Rectal smooth muscle tissue (tissue), 1 donor: Measurements from ENCODE around the gene TRPM2.

Experiments used
- H3K27ac ChIP-seq: one replicate; pipeline ENCODE4 v1.7.0; 2013; ENCODE audit warnings: low read depth, low read length, inconsistent platforms
- H3K27me3 ChIP-seq: one replicate; pipeline ENCODE4 v1.7.0; 2013; ENCODE audit warnings: low read length; ENCODE audit not compliant: control insufficient read depth, insufficient read depth
- H3K36me3 ChIP-seq: one replicate; pipeline ENCODE4 v1.7.0; 2013; ENCODE audit warnings: low read length; ENCODE audit not compliant: control insufficient read depth, insufficient read depth
- H3K4me1 ChIP-seq: one replicate; pipeline ENCODE4 v1.7.0; 2013; ENCODE audit warnings: low read length; ENCODE audit not compliant: control insufficient read depth, insufficient read depth
- H3K4me3 ChIP-seq: one replicate; pipeline ENCODE4 v1.7.0; 2013; ENCODE audit warnings: low read length
- H3K9ac ChIP-seq: one replicate; pipeline ENCODE4 v1.7.0; 2013; ENCODE audit warnings: low read length

TRPM2 gene

DNA sequence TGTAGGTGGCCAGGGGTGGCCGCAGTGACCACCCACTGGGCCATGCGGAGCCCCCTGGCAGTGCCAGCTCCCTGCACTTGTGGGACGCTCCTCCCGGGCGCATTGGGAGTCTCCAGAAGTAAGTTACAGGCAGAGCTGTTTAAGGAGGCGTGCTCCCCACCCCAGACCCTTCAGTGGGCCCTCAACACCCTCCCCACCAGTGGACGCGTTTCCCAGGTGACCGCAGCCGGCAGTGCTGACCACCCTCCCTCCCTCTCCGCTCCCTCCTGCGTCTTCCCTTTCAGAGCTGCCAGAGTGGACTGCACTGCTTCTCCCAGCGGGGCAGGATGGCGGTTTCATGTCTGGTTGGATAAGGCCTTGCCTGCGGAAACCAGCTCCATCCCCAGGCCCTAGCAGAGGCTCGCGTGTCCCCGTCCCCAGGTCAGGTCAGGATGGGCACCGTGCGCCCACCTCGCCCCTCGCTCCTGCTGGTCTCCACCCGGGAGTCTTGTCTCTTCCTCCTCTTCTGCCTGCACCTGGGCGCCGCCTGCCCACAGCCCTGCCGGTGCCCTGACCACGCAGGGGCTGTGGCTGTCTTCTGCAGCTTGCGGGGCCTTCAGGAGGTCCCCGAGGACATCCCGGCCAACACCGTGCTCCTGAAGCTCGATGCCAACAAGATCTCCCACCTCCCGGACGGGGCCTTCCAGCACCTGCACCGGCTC is 102.9 kb downstream of the TRPM2 start:
- Histone ChIP-seq H3K9ac (no peak overlapping the region), H3K27ac (no peak overlapping the region), H3K4me3 (peak overlapping the region; percentile 70), H3K36me3 (no peaks in the 10 kb centered on the region), H3K27me3 (no peaks in the 10 kb centered on the region), H3K4me1 (no peaks in the 10 kb centered on the region)

DNA sequence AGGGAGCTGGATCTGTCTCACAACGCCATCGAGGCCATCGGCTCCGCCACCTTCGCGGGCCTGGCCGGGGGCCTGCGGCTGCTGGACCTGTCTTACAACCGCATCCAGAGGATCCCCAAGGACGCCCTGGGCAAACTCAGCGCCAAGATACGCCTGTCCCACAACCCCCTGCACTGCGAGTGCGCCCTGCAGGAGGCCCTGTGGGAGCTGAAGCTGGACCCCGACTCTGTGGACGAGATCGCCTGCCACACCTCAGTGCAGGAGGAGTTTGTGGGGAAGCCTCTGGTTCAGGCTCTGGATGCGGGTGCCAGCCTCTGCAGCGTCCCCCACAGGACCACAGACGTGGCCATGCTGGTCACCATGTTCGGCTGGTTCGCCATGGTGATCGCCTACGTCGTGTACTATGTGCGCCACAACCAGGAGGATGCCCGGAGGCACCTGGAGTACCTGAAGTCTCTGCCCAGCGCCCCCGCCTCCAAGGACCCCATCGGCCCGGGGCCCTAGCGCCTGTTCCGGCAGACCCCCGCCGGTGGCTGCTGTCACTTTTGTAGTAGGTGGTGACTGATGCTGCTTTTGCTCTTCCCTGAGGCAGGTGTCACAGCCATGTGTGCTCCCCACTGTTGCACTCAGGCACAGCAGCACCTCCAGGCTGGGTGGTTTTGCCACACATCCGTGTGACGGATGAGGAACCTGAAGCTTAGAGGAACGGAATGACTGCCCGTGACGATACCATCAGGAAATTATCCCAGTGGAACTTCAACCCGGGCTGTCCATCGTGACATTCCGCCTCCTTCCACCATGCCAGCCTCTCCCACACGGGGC is 103.7 kb downstream of the TRPM2 start:
- Histone ChIP-seq H3K4me3 (no peak overlapping the region), H3K27ac (no peak overlapping the region), H3K9ac (no peak overlapping the region), H3K36me3 (no peaks in the 10 kb centered on the region), H3K27me3 (no peaks in the 10 kb centered on the region), H3K4me1 (no peaks in the 10 kb centered on the region)

DNA sequence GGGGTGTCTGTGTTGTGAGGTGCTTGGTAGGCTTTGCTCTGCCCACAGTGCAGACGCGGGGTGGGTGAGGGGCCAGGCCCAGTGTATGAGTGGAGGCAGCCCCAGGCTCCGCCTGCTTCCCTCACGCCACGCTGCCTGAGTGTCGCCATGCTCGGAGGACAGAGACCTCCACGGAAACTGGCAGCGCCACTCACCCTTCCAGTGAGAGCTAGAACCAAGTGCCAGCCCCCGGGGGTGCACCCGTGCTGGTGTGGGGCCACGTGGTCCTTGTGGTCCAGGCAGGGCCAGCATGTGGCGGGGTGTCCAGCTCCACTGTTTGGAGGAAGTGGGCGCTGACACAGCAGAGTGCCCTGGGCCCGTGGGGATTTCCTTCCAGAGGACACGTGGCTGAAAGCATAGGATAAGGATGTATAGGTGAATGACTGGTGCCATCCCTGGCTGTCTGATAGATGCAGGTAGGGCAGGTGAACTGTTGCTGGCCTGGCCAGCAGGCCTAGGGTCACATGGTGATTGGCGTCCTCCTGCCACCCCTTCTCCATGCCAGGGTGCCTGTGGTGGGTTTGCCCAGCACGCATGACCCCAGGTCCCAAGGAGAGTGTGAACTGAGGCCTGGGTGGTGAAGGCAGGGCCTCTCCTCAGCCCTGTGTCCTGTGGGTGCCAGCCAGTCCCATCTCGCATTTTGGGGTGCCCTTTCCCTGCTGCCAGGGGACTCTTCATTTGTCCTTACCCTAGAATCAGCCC is 105.7 kb downstream of the TRPM2 start:
- no peaks in the 10 kb centered on the region for H3K4me1 ChIP-seq
- no peaks in the 10 kb centered on the region for H3K36me3 ChIP-seq
- H3K27ac ChIP-seq, result no peak overlapping the region
- H3K27me3 ChIP-seq, result no peaks in the 10 kb centered on the region
- H3K9ac ChIP-seq, result no peak overlapping the region
- no peak overlapping the region for H3K4me3 ChIP-seq

DNA sequence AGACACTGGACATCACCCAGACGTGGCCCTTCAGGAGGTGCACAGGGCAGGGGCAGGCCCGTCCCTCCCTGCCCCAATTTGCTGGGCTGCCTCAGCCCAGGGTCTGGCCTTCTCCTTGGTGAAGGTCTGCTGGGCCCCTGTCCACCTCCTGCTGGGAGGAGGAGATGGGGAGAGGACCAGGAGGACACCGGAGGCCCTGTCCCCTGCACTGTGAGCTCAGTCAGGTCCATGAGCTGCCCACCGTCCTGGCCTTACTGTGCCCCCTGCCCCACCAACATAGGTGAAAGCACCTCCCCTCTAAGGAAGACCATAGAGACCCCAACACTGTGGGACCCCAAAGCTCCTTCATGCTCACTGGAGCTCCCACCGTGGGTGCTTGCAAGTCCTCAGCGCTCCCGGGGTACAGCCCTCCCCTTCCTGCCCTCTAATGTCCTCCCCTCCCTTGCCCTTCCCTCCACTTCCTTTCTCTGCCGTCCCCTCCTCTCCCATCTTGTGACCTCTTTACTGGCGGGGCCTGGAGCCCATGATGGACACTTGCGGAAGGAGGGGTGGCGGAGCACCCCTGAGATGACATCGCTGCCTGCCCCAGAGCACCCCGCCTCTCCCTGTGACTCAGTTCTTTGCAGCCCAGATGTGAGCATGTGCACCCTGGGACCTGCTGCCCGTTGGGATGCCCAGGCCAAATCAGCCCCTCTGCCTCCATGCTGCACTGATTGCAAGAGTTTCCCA is 106.5 kb downstream of the TRPM2 start:
- no peaks in the 10 kb centered on the region for H3K4me1 ChIP-seq
- no peaks in the 10 kb centered on the region for H3K27me3 ChIP-seq
- no peak overlapping the region for H3K4me3 ChIP-seq
- no peaks in the 10 kb centered on the region for H3K36me3 ChIP-seq
- no peak overlapping the region for H3K27ac ChIP-seq
- H3K9ac ChIP-seq, result no peak overlapping the region

DNA sequence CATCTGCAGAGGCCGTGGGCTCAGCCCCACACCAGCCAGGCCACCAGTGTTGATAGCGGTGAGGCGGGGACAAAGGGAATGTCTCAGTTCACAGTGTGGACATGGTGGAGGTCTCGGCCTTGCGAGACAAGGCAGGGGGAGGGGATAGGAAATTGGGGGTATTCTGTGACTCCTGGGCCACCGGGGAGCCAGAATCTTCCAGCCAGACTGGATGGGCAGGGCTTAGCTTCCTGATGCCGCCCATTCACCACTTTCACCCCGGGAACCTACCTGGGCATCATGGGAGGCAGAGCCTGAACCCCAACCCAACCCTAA is 107.0 kb downstream of the TRPM2 start:
- H3K4me3 ChIP-seq, result no peak overlapping the region
- H3K27me3 ChIP-seq, result no peaks in the 10 kb centered on the region
- no peaks in the 10 kb centered on the region for H3K36me3 ChIP-seq
- no peak overlapping the region for H3K9ac ChIP-seq
- H3K27ac ChIP-seq, result no peak overlapping the region
- H3K4me1 ChIP-seq, result no peaks in the 10 kb centered on the region

- no peaks in the 10 kb centered on the region for H3K27me3 ChIP-seq
- H3K27ac ChIP-seq, result no peak overlapping the region
- no peak overlapping the region for H3K4me3 ChIP-seq
Observed at GRCh38 chr21:44461005-44461404, 107.6 kb downstream of the TRPM2 start.

GRCh38 chr21:44461464-44462001 is 108.1 kb downstream of the TRPM2 start:
- Histone ChIP-seq H3K27me3 (no peaks in the 10 kb centered on the region), H3K27ac (no peak overlapping the region), H3K4me1 (no peaks in the 10 kb centered on the region), H3K4me3 (no peak overlapping the region), H3K9ac (no peak overlapping the region), H3K36me3 (no peaks in the 10 kb centered on the region)

More at GRCh38 chr21:44461005-44461404, 107.6 kb downstream of the TRPM2 start:
- no peaks in the 10 kb centered on the region for H3K4me1 ChIP-seq
- no peaks in the 10 kb centered on the region for H3K36me3 ChIP-seq
- no peak overlapping the region for H3K9ac ChIP-seq

GRCh38 chr21:44462086-44462833 is 108.8 kb downstream of the TRPM2 start:
- Histone ChIP-seq H3K27me3 (no peaks in the 10 kb centered on the region), H3K36me3 (no peaks in the 10 kb centered on the region), H3K4me3 (no peak overlapping the region), H3K9ac (no peak overlapping the region), H3K27ac (no peak overlapping the region), H3K4me1 (no peaks in the 10 kb centered on the region)

DNA sequence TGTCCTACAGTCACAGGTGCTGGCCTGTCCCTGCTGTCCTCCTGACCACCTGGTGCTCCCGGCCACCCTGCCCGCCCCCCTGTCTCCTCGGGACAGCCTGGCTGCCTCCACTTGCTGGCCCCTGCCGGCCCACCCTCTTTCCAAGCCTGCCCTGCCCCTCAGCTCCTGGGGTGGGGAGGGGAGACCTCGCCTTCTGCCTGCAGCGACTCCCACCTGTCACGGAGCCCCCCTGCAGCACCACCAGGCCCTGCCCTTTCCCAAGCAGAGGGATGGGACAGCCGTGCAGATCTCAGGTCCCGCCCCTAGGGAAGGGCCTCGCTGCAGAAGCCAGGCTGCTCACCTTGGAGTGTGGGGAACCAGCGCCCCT is 109.4 kb downstream of the TRPM2 start:
- Histone ChIP-seq H3K4me1 (no peaks in the 10 kb centered on the region), H3K27me3 (no peaks in the 10 kb centered on the region), H3K9ac (no peak overlapping the region), H3K36me3 (no peaks in the 10 kb centered on the region), H3K4me3 (no peak overlapping the region), H3K27ac (no peak overlapping the region)

DNA sequence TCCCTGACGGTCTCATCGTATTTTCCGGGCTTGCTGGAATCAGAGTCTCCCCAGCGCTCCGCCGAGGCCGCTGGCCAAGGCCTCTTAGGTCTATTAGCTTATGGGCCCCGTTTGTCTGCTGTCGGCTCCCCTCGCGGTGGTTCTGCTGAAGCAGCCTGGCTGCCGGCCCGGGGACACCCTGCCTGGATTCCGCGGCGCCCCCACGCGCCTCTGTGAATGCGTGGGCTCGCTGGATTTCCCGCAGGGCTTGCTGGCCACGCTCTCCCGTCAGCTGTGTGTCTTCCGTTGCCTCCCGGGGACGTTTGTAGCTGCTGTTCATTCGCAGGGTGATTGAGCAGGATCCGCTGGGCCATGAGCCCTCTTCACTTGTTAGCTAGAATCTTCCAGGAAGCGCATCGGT is 110.3 kb downstream of the TRPM2 start:
- H3K4me3 ChIP-seq, result no peak overlapping the region
- no peak overlapping the region for H3K27ac ChIP-seq
- no peaks in the 10 kb centered on the region for H3K27me3 ChIP-seq
- no peak overlapping the region for H3K9ac ChIP-seq
- no peaks in the 10 kb centered on the region for H3K4me1 ChIP-seq
- no peaks in the 10 kb centered on the region for H3K36me3 ChIP-seq

DNA sequence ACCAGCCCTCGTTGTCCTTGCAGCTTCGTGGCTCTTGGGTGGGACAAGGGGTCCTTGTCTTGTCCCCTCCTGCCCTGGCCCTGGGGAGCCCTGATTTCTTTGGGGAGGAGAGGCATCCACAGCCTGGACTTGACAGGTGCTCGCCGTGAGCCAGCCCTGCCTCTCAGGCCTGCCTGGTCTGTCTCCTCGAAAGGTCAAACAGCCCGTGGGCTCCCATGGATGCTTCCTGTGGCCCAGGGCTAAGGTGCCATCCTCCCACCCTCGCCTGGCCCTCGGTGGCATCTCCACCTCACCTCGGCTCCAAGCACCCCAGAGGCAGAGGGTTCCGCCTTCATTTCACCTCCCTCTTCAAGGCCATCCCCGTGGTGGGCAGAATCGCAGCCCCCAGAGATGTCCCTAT is 110.9 kb downstream of the TRPM2 start:
- Histone ChIP-seq H3K36me3 (no peaks in the 10 kb centered on the region), H3K4me3 (no peak overlapping the region), H3K4me1 (no peaks in the 10 kb centered on the region), H3K9ac (no peak overlapping the region), H3K27ac (no peak overlapping the region), H3K27me3 (no peaks in the 10 kb centered on the region)
